Measurements from ENCODE around the gene DDA1.
A peak's percentile ranks its signal among the peaks of the same experiment; 100 is the strongest.

The DDA1 gene

DNA sequence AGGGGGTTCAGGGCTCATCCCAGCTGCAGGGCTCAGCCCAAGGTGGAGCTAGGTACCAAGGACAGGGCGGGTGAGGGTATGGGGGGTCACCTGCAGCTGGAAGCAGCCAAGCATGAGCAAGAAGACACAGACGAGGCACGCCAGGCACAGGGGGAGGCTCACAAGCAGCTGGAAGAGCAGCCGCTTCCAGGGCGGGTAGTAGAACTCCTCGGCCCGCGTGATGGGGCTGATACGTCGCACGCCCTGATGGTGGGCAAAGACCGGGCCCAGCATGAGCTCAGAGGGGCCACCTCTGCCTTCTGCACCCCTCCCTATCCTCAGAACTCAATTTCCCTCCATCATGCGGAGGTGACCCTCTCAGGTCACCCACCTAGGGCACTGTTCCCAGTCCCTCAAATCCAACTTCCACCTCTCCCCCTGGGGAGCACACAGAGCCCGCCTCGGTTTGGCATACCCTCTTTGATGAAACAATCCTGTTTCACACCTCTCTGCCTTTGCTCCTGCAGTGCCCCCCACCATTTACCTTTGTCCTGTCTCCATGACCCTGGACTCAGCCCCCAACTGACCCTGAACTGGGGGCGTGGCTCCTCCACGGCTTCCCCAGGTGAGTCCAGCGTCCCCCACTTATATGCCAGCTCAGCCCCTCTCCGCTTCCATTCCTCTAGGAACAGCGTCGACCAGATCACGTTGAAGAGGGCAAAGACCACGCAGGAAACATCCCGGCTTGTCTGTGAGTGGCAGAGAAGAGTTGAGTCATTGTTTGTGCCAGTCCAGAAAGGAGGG lies 21.1 kb downstream of the DDA1 start:
- no peak for DNase-seq

DNA sequence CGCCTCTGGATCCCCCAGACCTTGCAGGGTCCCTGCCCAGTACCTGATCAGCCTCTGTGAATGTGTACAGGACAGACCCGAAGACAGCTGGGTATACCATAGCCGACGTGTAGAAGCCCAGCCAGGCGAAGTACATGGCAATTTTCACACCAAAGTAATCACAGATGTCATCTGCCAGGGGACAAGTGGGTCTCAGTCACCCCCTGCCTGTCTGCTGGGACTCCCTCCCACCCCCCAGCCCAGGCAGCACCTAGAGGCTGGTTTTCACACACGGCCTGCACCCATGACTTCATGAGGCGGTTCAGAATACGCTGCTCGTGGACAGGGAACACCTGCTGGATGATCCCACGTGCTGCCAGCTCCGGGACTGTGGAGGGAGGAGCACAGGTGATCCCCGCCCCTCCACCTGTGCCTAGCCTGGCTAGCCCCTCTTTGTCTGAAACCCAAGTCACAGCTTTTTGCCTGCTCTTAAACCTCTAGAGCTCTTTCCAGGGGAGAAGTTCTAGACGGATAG lies 21.7 kb downstream of the DDA1 start:
- DNase-seq = no peak

DNA sequence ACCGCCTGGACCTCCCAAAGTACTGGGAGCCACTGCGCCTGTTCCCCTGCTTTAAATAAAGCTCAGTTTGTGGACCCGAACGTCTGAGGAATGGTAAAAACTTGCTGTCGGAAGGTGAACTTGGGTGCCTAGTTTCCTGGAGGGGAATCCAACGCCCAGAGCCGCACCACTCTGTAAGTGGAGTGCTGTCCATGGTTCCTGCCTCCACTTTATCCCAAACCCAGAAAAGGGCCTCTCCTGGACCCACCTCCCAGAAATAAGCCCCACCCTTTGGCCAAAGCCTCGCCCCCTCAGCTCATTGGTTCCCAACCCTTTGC lies 23.0 kb downstream of the DDA1 start:
- DNase-seq = no peak

DNA sequence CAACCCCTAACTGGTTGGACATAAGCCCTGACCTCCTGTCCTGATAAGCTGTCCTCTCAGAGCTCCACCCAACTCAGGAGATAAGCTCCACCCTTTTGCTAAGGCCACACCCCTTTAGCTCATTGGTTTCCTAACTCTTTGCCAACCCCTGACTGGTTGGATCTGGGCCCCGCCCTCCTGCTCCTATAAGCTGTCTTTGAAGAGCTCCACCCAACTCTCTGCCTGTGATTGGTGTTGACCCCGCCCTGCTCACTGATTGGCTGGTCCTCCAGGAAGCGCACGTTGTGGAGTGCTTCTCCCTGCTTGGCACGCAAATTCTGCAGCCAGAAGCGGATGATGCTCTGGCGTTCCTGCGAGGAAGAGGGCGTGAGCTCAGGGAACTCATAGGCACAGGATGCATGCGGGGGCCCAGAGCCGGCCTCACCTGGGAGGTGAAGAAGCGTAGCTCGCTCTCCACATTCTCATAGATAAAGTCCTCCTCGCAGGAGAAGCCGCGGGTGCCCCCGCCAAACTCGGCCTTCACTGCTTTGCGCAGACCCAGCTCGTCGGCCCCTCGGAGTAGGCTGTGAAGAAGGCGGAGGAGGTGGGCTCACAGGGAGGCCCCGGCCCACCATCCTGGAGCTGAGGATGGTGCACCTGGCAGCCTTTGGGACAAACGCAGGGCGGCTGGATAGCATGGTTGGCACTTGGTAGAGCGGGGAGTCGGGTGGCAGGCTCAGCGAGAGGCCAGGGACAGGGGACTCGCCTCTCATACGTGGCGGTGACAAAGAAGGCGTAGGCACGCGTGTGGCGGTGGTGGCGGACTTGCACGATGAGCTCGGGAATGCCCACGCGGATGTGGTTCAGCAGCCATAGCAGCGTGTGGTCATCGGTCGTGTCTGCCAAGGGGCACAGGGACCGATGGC lies 23.6 kb downstream of the DDA1 start:
- peak; percentile 42 for DNase-seq

DNA sequence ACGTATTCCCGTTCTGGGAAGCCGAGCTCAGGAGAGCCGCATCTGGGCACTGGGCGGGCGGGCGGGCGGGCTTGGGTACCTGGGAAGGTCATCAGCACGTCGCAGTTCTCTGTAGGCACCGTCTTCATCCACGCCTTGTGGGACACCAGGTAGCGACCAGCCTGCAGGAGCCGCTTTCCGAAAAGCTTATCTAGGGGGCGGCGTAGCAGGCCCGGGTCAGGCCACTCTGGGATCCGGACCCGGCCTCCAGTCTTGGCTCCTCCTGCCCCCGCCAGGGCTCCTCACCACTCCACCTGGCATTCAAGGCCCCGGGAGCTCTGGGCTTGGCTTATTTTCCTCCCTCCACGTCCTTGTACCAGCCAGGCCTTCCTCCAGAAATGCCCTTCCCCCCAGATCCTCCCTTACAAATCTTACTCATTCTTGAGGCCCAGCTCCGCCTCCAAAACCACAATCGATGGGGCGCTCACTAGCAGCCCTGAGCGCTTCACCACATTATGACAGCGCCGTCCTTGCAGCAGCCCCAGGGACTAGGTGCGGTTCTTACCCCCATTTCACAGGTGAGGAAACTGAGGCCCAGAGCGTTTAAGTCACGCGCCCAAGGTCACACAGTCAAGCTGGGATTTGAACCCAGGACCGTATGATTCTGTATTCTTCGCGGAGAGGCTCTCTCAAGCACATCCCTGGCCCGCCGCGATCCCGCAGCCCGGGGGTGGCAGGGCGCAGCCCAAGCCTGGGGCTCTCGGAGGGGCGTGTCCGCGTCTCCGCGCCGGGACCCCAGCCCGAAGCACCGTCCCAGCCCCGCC lies 24.4 kb downstream of the DDA1 start:
- DNase-seq = peak; percentile 85

DNA sequence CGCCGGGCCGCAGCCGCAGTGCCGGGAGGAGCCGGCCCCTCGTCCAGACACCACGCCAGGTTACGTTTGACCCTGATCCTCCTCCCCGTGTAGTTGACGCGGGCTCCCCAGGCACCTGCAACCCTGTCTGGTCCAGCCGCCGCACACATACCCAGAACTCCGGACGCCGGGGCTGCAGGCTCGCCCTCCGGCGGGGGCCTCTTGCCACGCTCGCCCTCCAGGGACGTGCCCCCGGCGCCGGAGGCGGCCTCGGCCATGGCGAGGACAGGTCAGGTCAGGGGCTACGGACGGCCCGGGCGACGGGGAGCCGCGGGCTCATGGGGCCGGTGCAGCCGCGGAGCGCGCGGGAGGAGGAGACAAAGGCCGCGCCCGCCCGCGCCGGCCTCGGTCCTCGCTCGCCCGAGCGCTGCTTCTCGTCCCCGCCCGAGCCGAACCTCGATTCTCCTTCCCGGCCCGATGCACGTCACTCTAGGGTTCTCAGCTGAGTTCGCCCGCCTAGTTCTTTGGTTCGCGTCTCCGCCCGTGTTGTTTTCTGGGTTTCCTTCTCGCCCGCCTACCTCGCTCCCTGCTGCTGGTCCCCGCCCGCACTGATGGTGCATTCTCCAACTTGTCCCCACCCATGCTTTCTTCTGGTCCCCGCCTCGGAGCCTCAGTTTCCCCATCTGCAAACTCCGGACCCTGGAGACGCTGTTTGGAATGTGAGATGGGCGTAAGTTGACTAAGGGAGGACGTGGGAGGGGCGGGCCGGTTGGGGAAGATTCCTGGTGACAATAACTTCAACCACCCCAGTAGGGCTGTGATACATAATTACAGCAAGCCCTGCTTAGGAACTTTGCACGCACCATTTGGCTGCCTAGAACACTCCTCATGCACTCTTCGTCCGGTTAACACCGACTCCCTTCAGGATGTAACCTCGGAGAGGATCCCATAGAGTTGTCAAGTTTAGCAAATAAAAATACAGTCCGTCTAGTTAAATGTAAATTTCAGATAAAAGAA lies 25.3 kb downstream of the DDA1 start, which contains the start of gene ANO8:
Gene ANO8, minus strand, starts transcription at position 442 of the 996 bp plus-strand sequence. Its CDS starts 185 bp downstream, at position 257.
- peak; percentile 98 for DNase-seq

DNA sequence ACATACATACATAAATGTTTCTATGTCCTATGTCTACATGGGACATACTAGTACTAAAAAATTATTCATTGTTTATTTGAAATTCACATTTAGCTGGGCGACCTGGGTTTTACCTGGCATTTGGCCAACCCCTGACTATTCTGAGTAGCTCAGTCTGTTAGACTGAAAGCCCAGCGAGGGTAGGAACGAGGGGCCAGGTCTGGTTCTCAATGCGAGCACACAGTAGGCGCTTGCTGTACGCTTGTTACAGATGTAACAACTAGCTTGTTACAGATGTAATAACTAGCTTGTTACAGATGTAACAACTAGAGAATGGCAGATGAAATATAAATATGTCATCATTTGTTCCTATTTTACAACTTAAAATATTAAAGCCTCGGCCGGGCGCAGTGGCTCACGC lies 26.2 kb downstream of the DDA1 start:
- DNase-seq = no peak

DNA sequence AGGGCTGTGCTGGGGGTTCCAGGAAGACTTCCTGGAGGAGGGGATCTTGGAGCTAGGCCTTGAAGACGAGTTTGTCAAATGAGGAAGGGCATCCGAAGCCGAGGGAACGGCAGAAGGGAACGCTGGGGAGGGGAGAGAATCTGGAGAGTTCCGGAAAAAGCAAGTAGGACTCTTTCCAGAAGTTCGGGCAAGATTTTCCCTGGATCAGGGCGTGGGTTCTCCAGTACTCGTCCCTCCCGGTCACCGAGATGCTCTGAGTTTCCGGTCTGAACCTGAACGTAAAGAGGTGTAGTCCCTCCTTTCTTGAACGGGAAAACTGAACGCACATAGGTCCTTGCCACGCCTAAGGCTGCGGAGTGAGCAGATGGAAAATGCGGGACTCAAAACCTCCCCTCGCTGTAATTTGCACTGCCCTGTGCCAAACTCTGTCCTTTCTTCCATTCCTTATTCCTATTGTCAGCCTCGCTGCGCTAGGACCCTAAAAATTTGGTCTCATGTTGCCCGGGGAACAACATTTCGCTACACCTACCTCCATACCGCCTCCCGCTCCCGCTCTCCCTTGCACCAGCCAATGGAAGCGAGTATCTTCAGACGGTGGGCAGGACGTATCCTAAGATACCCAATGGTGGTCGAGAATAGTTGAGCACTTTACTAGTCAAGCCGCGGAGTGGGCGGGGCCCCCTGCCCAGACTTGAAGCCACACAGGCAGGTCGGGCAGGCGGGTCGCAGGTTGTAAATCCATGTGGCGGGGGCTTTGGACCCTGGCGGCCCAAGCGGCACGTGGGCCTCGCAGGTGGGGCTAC lies 27.7 kb downstream of the DDA1 start, which contains the start of gene GTPBP3:
Gene GTPBP3, plus strand, starts transcription at position 682 of the 803 bp plus-strand sequence. Its CDS starts 59 bp downstream, at position 741.
- peak; percentile 98 for DNase-seq

DNA sequence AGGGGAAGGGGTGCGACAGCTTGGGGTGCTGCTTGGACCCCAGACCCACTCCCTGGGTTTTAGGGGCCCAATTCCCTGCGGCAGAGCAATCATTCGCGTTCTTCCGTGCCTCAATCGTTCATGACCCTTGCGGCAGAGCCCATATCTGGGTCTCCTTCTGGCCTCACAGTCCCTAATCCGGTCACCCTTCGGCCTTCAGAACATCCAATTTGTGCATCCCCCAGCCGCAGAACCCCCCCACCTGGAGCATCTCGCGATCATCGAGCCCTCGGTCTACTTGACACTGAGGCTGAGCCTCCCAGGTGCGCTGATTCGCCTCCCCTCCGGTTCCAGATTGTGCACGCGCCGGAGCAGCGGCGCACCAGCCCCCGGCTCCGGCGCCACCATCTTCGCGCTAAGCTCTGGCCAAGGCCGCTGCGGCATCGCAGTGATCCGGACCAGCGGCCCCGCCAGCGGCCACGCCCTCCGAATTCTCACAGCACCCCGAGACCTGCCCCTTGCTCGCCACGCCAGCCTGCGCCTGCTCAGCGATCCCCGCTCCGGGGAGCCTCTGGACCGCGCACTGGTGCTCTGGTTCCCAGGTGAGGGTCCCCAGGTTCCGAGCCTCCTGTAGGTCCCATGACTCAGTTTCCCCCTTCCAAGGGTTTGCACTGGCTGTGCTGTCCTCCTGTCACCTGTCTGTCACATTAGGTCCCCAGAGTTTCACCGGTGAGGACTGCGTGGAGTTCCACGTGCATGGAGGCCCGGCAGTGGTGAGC lies 28.5 kb downstream of the DDA1 start:
- DNase-seq = no peak

DNA sequence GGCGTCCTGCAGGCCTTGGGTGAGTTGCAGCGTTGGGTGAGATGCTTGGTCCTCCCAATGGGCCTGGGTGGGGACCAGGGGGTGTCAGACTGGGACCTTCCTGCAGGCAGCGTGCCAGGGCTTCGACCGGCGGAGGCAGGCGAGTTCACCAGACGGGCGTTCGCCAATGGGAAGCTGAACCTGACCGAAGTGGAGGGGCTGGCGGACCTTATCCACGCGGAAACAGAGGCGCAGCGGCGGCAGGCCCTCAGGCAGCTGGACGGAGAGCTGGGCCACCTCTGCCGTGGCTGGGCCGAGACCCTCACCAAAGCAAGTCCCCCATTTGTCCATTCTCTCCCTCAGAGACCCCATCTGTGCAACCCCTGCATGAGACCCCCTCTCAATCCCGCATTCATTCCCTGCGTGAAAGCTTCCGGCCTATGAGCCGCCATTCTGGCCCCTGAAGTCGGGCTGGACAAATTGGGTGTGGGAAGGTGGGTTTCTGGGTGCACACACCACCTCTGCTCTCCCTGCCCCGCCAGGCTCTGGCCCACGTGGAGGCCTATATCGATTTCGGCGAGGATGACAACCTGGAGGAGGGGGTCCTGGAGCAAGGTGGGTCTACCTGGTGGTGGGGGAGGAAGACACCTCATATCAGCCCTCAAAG lies 29.2 kb downstream of the DDA1 start:
- no peak for DNase-seq

DNA sequence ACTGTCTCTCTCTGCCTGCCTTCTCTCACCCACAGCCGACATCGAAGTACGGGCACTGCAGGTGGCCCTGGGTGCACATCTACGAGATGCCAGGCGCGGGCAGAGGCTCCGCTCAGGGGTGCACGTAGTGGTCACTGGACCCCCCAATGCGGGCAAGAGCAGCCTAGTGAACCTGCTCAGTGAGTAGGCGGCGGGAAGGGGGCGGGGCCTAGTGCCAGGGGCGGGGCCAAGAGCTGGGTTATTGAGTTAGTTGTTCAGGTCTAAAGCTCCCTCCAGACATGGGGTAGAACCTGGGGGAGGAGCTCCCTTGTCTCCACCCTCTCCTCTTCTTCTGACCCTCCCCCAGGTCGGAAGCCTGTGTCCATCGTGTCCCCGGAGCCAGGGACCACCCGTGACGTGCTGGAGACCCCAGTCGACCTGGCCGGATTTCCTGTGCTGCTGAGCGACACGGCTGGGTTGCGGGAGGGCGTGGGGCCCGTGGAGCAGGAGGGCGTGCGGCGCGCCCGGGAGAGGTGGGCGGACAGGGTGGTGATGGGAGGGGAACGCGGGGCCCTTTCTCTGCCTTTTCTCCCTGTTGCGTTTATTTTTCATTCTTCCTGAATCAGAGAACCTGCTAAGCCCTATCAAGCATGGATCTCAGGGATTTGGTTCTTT lies 29.9 kb downstream of the DDA1 start:
- DNase-seq = no peak

DNA sequence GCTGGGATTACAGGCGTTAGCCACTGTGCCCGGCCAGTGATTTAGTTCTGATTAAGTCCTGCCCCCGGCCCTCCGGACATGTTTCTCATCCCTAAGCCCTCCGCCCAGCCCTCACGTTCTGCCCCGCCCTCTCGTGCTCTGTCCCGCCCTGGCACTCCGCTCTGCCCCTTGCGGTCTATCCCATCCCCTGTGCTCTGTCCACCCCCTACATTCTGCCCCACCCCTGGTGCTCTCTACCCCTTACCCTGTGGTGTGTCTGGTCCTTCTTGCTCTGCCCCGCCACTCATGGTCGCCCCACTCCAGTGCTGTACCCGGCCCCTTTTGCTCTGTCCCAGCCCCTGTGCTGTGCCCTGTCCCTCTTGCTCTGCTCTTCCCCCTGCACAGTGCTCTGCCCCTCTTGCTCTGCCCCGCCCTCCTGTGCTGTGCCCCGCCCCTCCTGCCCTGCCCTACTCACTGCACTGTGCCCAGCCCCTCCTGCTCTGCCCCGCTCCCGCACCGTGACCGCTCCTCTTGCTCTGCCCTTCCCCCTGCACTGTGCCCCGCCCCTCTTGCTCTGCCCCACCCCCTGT lies 31.0 kb downstream of the DDA1 start:
- DNase-seq = no peak

DNA sequence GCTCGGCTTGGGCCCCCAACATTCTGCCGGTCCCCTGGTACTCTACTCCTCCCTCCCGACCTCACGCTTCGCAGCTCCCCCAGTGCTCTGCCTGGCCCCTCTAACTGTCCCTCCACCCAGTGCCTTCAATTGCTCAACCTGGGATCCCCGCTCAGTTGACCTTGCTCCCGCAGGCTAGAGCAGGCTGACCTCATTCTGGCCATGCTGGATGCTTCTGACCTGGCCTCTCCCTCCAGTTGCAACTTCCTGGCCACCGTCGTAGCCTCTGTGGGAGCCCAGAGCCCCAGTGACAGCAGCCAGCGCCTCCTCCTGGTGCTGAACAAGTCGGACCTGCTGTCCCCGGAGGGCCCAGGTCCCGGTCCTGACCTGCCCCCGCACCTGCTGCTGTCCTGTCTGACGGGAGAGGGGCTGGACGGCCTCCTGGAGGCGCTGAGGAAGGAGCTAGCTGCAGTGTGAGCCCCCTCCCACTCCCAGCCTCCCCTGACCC lies 31.6 kb downstream of the DDA1 start:
- DNase-seq = no peak

DNA sequence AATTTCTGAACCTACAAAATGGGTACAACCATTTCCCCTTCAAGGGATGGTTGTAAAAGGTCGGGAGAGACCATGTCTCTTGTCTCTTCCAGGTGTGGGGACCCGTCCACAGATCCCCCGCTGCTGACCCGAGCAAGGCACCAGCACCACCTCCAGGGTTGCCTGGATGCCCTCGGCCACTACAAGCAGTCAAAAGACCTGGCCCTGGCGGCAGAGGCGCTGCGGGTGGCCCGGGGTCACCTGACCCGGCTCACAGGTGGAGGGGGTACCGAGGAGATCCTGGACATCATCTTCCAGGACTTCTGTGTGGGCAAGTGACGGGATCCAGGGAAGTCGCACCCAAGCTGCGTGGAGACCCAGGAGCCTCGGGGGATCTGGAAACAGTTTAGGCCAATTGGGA lies 32.0 kb downstream of the DDA1 start:
- DNase-seq = no peak

DNA sequence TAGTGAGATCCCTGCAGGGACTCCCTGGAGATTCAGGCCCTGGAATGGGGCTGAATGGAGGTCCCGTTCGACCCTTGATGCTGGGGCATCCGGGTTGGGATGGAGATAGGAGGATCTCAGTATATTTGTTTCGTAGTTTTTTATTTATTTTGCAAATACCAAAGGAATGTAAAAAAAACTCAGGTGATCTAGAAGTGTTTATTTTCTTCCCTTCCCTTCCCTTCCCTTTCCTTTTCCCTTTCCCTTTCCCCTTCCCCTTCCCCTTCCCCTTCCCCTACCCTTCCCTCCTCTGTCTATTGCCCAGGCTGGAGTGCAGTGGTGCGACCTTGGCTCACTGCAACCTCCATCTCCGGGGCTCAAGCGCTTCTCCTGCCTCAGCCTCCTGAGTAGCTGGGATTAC lies 32.5 kb downstream of the DDA1 start:
- no peak for DNase-seq

DNA sequence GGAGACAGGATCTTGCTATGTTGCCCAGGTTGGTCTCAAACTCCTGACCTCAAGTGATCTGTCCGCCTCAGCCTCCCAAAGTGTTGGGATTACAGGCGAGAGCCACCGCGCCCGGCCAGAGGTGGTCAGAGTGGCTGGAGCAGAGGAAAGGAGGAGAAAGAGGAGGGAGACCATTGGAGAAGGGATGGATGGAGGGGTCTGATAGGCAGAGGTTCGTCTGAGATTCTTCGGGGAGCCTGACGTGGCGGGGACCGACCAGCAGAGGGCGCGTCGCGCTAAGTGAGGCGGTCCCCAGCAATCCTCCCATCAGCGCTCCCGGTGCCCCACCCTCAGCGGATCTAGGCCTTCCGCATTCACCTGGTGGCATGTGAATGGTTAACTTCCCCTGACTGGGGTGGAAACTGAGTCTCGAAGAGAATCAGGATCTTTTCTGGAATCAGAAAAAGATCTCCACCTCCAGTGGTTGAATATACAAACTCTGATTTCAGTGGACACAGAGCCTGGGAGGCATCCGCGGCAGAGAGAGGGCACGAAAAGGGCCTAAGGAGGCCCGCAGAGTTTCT lies 36.8 kb downstream of the DDA1 start:
- peak; percentile 50 for DNase-seq

DNA sequence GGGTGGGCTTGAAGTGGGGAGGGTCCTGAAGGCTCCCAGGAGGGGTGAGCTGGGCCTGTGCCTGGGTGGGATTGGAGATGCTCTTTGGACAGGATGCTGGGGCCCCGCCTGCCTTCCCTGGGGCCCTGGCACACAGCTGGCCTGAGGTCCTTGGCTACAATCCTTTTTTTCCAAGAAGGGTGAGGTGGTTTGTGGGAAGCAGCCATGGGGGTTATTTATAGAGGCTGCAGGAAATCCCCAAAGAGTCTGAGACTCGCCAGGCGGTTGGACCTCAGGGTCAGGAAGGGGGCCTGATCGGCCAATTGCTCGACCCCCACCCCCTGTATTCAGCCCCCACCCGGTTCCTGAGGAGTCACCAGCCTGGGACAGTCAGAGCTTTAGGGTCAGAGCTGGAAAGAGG lies 38.0 kb downstream of the DDA1 start:
- peak; percentile 22 for DNase-seq

DNA sequence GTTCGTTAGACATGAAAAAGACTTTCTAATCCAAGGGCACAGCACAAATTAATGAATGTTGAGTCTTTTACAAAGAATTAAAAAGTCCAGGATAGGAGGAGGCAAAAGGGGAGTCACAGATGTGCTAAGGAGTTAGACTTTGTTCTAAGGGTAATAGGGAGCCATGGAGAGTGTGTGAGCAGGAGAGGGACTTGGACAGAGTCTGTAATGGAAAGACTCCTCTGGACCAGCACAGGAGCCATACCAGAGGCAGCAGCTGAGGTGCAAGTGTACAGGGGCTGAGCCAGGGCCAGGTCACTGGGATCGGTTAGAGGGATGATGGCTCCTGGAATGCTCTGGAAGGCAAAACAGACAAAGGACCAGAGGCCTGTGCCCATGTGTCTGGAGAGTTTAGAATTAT lies 38.5 kb downstream of the DDA1 start:
- DNase-seq = no peak
